Esophagus squamous epithelium (tissue), 5 donors: ENCODE results near the gene SPART. TPM values are rescaled to one million over a fixed set of nuclear protein-coding genes. Genes with fewer than 3 reads are reported as not detected.

Experiments
- DNase-seq: peaks from one replicate; lab custom pipeline; 2025; lab: John Stamatoyannopoulos, UW
- H3K27ac ChIP-seq, 4 donors: fragments of 200-600 bp; sonication (generic); one replicate each; pipeline ENCODE4 v1.5.1; 2016 to 2019; ENCODE audit warnings: mild to moderate bottlenecking in 1 of 4
- H3K27me3 ChIP-seq, 4 donors: fragments of 200-600 bp; sonication (generic); 1 replicate in 3 of 4; 2 replicates in 1 of 4; pipeline versions ENCODE4 v1.5.1 to v1.6.0; 2017 to 2021; ENCODE audit warnings: antibody characterized with exemption in 1 of 4
- H3K36me3 ChIP-seq, 3 donors: fragments of 200-600 bp; sonication (generic); one replicate each; pipeline ENCODE4 v1.5.1; 2016 to 2019
- H3K4me1 ChIP-seq, 3 donors: fragments of 200-600 bp; sonication (generic); one replicate each; pipeline ENCODE4 v1.5.1; 2017 to 2019
- H3K4me3 ChIP-seq, 4 donors: fragments of 200-600 bp; sonication (generic); 1 replicate in 3 of 4; 2 replicates in 1 of 4; pipeline ENCODE4 v1.5.1; 2016 to 2019; ENCODE audit warnings: mild to moderate bottlenecking in 2 of 4, moderate library complexity in 1 of 4
- H3K9me3 ChIP-seq, 3 donors: fragments of 200-600 bp; sonication (generic); one replicate each; pipeline ENCODE4 v1.5.1; 2016 to 2019
- CTCF ChIP-seq, 6 experiments: fragments of 450-650 bp in 4 of 6; fragments of 200-600 bp in 2 of 6; sonication (generic) in 2 of 6; IDR thresholded peaks; one replicate each; pipeline ENCODE4 v1.5.1; 2016 to 2019; ENCODE audit warnings: antibody characterized with exemption in 6 of 6, mild to moderate bottlenecking in 4 of 6, moderate library complexity in 4 of 6
- POLR2A ChIP-seq, 4 donors: fragments of 450-650 bp; IDR thresholded peaks; one replicate each; pipeline ENCODE4 v1.6.1; 2017; ENCODE audit warnings: antibody characterized with exemption in 4 of 4, mild to moderate bottlenecking in 4 of 4, moderate library complexity in 3 of 4
- WGBS, 2 donors: methylation state at CpG; one replicate each; pipeline ENCODE4 v1.1.5; 2018; 5-methylcytosine and 5-hydroxymethylcytosine counted together
- intact Hi-C: fragments of 100-400 bp; cut with DNase I; formaldehyde crosslinking; loops from one replicate; pipeline ENCODE4 v1.15.0; 2022
- total RNA-seq, 4 donors: library from RNA; depleted of rRNA; stranded (reverse); fragments of >200 nt; gene quantifications; one replicate each; pipeline ENCODE4 v1.1.0, GENCODE V29; 2016
- donor health status: DM: yes; HTN: yes; CAD: no.

SPART gene
- total RNA-seq, 4 donors from 2014 or later, result 14.9 to 60.3 (median 36.0) TPM

GRCh38 chr13:36288794-36289391 lies 57.3 kb downstream of the SPART start:
- DNase-seq, result no peak

GRCh38 chr13:36286006-36286405 lies 60.2 kb downstream of the SPART start:
- H3K27ac ChIP-seq, result no peak overlapping the region
- H3K9me3 ChIP-seq, result peaks cover 0 to 6% (median 0%) of the 10 kb centered on the region in 3 donors
- no peak for DNase-seq
- no peaks in the 10 kb centered on the region for H3K36me3 ChIP-seq
- TF ChIP-seq CTCF (IDR thresholded peaks at IDR 0.05) (no peak), POLR2A (IDR thresholded peaks at IDR 0.05) (no peak)
- H3K4me1 ChIP-seq, result no peaks in the 10 kb centered on the region
- H3K4me3 ChIP-seq, result no peak overlapping the region
- WGBS, 2 donors, result 84 to 96% methylated on average over 2 of the region's 2 CpGs
- intact Hi-C loops, result no loop called here
- H3K27me3 ChIP-seq, result no peaks in the 10 kb centered on the region

More at GRCh38 chr13:36288794-36289391, 57.3 kb downstream of the SPART start:
- intact Hi-C loops, result no loop called here
- Histone ChIP-seq H3K27ac (no peak overlapping the region), H3K4me3 (no peak overlapping the region), H3K9me3 (peaks cover 0 to 6% (median 0%) of the 10 kb centered on the region in 3 donors), H3K4me1 (no peaks in the 10 kb centered on the region), H3K36me3 (no peaks in the 10 kb centered on the region), H3K27me3 (no peaks in the 10 kb centered on the region)
- TF ChIP-seq CTCF (IDR thresholded peaks at IDR 0.05) (no peak), POLR2A (IDR thresholded peaks at IDR 0.05) (no peak)

- Histone ChIP-seq H3K36me3 (no peaks in the 10 kb centered on the region), H3K27me3 (no peaks in the 10 kb centered on the region), H3K4me3 (no peak overlapping the region), H3K9me3 (no peaks in the 10 kb centered on the region), H3K4me1 (no peaks in the 10 kb centered on the region), H3K27ac (no peak overlapping the region)
- intact Hi-C loops, result no loop called here
- TF ChIP-seq CTCF (IDR thresholded peaks at IDR 0.05), result peak; percentile 38 to 79 (median 70)
- no peak for TF ChIP-seq POLR2A (IDR thresholded peaks at IDR 0.05)
- 42 to 46% methylated on average over 6 of the region's 6 CpGs for WGBS, 2 donors
- DNase-seq, result no peak
These were observed 63.3 kb downstream of the SPART start for GRCh38 chr13:36282821-36283432.

GRCh38 chr13:36275190-36276002 lies 70.8 kb downstream of the SPART start:
- no peaks in the 10 kb centered on the region for H3K9me3 ChIP-seq
- H3K4me1 ChIP-seq, result no peaks in the 10 kb centered on the region
- no peaks in the 10 kb centered on the region for H3K27me3 ChIP-seq
- WGBS, 2 donors, result 49 to 50% methylated on average over 3 of the region's 3 CpGs
- no peak overlapping the region for H3K4me3 ChIP-seq
- no peak for DNase-seq
- TF ChIP-seq POLR2A (IDR thresholded peaks at IDR 0.05), result no peak
- peak in 5 of 6 experiments; percentile 42 to 72 (median 53) for TF ChIP-seq CTCF (IDR thresholded peaks at IDR 0.05)
- H3K36me3 ChIP-seq, result no peaks in the 10 kb centered on the region
- H3K27ac ChIP-seq, result no peak overlapping the region
- intact Hi-C loops, result loop anchor here (2.0 kb wide), 1 partner anchor 297 kb away; no protein-coding TSS in a partner anchor

GRCh38 chr13:36273431-36273830 lies 72.8 kb downstream of the SPART start:
- intact Hi-C loops, result no loop called here
- H3K9me3 ChIP-seq, result no peaks in the 10 kb centered on the region
- no peaks in the 10 kb centered on the region for H3K36me3 ChIP-seq
- no peaks in the 10 kb centered on the region for H3K4me1 ChIP-seq
- DNase-seq, result no peak
- no peak overlapping the region for H3K4me3 ChIP-seq
- 87 to 90% methylated on average over 2 of the region's 2 CpGs for WGBS, 2 donors
- no peak for TF ChIP-seq CTCF (IDR thresholded peaks at IDR 0.05)
- no peak for TF ChIP-seq POLR2A (IDR thresholded peaks at IDR 0.05)
- no peak overlapping the region for H3K27ac ChIP-seq
- H3K27me3 ChIP-seq, result no peaks in the 10 kb centered on the region
